ENCODE measurements around the gene SH3RF3. TPM values are rescaled to one million over a fixed set of nuclear protein-coding genes. Genes with fewer than 3 reads are reported as not detected.

SH3RF3 gene
- total RNA-seq, 1 experiment from 2014 or later, result not detected

DNA sequence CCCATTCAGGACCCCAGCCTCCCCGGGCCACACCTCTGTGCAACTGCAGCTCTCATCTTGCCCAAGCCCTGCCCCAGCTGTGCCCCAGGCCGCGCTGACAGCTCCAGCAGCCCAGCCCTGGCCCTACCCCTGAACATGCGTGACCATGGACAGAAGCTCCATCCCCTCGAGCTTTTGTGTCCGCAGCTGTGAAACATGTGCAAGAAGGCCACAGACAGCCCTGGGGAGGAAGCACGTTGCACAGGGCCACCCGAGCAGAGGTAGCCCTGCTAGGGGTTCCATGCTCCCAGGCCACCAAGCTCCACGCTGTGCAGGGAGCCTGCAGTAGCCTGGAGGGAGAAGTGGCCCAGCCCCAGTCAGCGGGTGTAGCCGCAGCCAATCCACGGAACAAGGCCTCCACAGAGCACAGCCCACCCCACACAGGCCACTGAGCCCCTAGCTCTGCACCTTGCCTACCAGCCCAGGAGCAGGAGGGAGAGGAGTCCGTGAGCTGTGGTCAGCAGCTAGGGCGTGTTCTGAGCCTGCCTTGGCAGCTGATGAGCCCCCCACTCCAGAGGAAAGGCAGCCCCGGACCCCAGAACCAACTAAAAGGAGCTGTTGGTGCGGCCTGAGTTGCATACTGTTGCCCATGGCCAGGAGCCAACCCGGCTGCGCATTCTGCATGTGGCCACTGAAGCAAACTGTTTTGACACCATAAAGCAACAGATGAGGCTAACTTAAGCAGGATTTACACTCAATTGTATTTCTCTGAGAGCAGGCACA, 300.7 kb downstream of the SH3RF3 start:
- Histone ChIP-seq H3K9me3 (ENCODE audit: control insufficient read depth in 1 of 2, insufficient read depth in 1 of 2, low read depth in 1 of 2, low read length in 2 of 2) (no peaks in the 10 kb centered on the region), H3K27ac (ENCODE audit: low read depth, low read length) (no peak overlapping the region), H3K4me2 (ENCODE audit: low read length) (no peak overlapping the region), H3K4me3 (replicated peaks in 1 of 2; ENCODE audit: low read depth in 1 of 2, low read length in 2 of 2) (no peak overlapping the region), H4K20me1 (ENCODE audit: insufficient read depth) (no peaks in the 10 kb centered on the region), H3K79me2 (ENCODE audit: insufficient read depth, low read length) (no peaks in the 10 kb centered on the region), H3K9me2 (ENCODE audit: insufficient read depth) (no peaks in the 10 kb centered on the region), H3K27me3 (ENCODE audit: insufficient read depth, low read length) (no peaks in the 10 kb centered on the region), H3K9ac (ENCODE audit: low read length) (no peak overlapping the region), H2AFZ (ENCODE audit: low read depth, low read length, poor library complexity, severe bottlenecking) (no peak overlapping the region), H3K36me3 (ENCODE audit: control insufficient read depth in 1 of 2, insufficient read depth in 2 of 2, low read length in 2 of 2) (no peaks in the 10 kb centered on the region), H3K4me1 (ENCODE audit: control insufficient read depth in 1 of 2, insufficient read depth in 2 of 2, low read length in 2 of 2) (no peaks in the 10 kb centered on the region)
- no peak for ATAC-seq
- intact Hi-C loops (cut with micrococcal nuclease), result no loop called here
- no peak for TF ChIP-seq POLR2AphosphoS5 (IDR thresholded peaks at IDR 0.05; ENCODE audit: low read depth, low read length)
- TF ChIP-seq ELF1 (IDR thresholded peaks at IDR 0.05; ENCODE audit: borderline replicate concordance, low read depth), result no peak
- TF ChIP-seq FOSL1 (IDR thresholded peaks at IDR 0.05; ENCODE audit: low read depth), result no peak
- TF ChIP-seq, protein P1, sequence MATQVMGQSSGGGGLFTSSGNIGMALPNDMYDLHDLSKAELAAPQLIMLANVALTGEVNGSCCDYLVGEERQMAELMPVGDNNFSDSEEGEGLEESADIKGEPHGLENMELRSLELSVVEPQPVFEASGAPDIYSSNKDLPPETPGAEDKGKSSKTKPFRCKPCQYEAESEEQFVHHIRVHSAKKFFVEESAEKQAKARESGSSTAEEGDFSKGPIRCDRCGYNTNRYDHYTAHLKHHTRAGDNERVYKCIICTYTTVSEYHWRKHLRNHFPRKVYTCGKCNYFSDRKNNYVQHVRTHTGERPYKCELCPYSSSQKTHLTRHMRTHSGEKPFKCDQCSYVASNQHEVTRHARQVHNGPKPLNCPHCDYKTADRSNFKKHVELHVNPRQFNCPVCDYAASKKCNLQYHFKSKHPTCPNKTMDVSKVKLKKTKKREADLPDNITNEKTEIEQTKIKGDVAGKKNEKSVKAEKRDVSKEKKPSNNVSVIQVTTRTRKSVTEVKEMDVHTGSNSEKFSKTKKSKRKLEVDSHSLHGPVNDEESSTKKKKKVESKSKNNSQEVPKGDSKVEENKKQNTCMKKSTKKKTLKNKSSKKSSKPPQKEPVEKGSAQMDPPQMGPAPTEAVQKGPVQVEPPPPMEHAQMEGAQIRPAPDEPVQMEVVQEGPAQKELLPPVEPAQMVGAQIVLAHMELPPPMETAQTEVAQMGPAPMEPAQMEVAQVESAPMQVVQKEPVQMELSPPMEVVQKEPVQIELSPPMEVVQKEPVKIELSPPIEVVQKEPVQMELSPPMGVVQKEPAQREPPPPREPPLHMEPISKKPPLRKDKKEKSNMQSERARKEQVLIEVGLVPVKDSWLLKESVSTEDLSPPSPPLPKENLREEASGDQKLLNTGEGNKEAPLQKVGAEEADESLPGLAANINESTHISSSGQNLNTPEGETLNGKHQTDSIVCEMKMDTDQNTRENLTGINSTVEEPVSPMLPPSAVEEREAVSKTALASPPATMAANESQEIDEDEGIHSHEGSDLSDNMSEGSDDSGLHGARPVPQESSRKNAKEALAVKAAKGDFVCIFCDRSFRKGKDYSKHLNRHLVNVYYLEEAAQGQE (IDR thresholded peaks at IDR 0.05; ENCODE audit: low read depth), result no peak
- no peak for TF ChIP-seq POLR2A (IDR thresholded peaks at IDR 0.05; ENCODE audit: borderline replicate concordance, extremely low read depth, insufficient read depth, insufficient read length)
- no peak for TF ChIP-seq ZFX (IDR thresholded peaks at IDR 0.05)
- TF ChIP-seq EZH2phosphoT487 (IDR thresholded peaks at IDR 0.05; ENCODE audit: borderline replicate concordance), result no peak
- TF ChIP-seq ZNF274 (IDR thresholded peaks at IDR 0.05; ENCODE audit: low read depth, low read length), result no peak
- TF ChIP-seq, protein P2, sequence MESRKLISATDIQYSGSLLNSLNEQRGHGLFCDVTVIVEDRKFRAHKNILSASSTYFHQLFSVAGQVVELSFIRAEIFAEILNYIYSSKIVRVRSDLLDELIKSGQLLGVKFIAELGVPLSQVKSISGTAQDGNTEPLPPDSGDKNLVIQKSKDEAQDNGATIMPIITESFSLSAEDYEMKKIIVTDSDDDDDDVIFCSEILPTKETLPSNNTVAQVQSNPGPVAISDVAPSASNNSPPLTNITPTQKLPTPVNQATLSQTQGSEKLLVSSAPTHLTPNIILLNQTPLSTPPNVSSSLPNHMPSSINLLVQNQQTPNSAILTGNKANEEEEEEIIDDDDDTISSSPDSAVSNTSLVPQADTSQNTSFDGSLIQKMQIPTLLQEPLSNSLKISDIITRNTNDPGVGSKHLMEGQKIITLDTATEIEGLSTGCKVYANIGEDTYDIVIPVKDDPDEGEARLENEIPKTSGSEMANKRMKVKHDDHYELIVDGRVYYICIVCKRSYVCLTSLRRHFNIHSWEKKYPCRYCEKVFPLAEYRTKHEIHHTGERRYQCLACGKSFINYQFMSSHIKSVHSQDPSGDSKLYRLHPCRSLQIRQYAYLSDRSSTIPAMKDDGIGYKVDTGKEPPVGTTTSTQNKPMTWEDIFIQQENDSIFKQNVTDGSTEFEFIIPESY (IDR thresholded peaks at IDR 0.05; ENCODE audit: extremely low read depth, insufficient replicate concordance, low read length), result no peak
- TF ChIP-seq YY1 (IDR thresholded peaks at IDR 0.05; ENCODE audit: extremely low read depth, insufficient replicate concordance, low read depth, low read length), result no peak
- TF ChIP-seq, protein P3, sequence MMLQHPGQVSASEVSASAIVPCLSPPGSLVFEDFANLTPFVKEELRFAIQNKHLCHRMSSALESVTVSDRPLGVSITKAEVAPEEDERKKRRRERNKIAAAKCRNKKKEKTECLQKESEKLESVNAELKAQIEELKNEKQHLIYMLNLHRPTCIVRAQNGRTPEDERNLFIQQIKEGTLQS (IDR thresholded peaks at IDR 0.05), result no peak
- ChIA-PET RAD21 (ENCODE audit: low non-redundant PET in 1 of 2, low total read pairs in 2 of 2, uncharacterized antibody in 2 of 2, unreplicated experiment in 2 of 2) (no interaction called here), POLR2A (no interaction called here), CTCF (no interaction called here)
- DNase-seq (ENCODE audit: low read depth, low spot score), result no peak
- no TSS peak for BruUV-seq (replicated peaks)

Measured in HCT116 (cell line).